Trophoblast cell (in vitro differentiated cells and primary cell): ENCODE data around the gene PTPN1.
A peak's percentile ranks its signal among the peaks of the same experiment; 100 is the strongest.

Experiments used
- DNase-seq, 2 donors: peaks; one replicate each; pipeline ENCODE4 v3.0.0-alpha.2; 2016
- H2AFZ ChIP-seq: 2 replicates; pipeline ENCODE4 v1.6.1; 2013; ENCODE audit warnings: low read length, moderate library complexity, mild to moderate bottlenecking; ENCODE audit not compliant: insufficient read depth, poor library complexity
- H2AK5ac ChIP-seq: 2 replicates; pipeline ENCODE4 v1.6.1; 2013; ENCODE audit warnings: mild to moderate bottlenecking, low read length
- H2BK120ac ChIP-seq: 2 replicates; pipeline ENCODE4 v1.6.1; 2013; ENCODE audit warnings: low read length, mild to moderate bottlenecking, moderate library complexity; ENCODE audit not compliant: insufficient read depth, poor library complexity
- H2BK12ac ChIP-seq: 2 replicates; pipeline ENCODE4 v1.6.1; 2013; ENCODE audit warnings: mild to moderate bottlenecking, low read length, moderate library complexity
- H2BK5ac ChIP-seq: 2 replicates; pipeline ENCODE4 v1.6.1; 2013; ENCODE audit warnings: low read length, low read depth, moderate library complexity, mild to moderate bottlenecking; ENCODE audit not compliant: poor library complexity
- H3K14ac ChIP-seq: 2 replicates; pipeline ENCODE4 v1.6.1; 2013; ENCODE audit warnings: mild to moderate bottlenecking, low read length
- H3K18ac ChIP-seq: 2 replicates; pipeline ENCODE4 v1.6.1; 2013; ENCODE audit warnings: mild to moderate bottlenecking, low read length
- H3K23ac ChIP-seq: 2 replicates; pipeline ENCODE4 v1.6.1; 2013; ENCODE audit warnings: low read length
- H3K27ac ChIP-seq: 2 replicates; pipeline ENCODE4 v1.5.1; 2013; ENCODE audit warnings: low read depth, mild to moderate bottlenecking, inconsistent platforms, low read length, moderate library complexity
- H3K27me3 ChIP-seq: 2 replicates; pipeline ENCODE4 v1.6.1; 2013; ENCODE audit warnings: inconsistent platforms, mild to moderate bottlenecking, low read length, moderate library complexity; ENCODE audit not compliant: insufficient read depth
- H3K36me3 ChIP-seq, 2 experiments: 1 replicate in 1 of 2; 2 replicates in 1 of 2; pipeline ENCODE4 v1.6.1; 2013; ENCODE audit warnings: low read length in 2 of 2, mild to moderate bottlenecking in 2 of 2, moderate library complexity in 1 of 2; ENCODE audit not compliant: insufficient read depth in 2 of 2, control insufficient read depth in 1 of 2
- H3K4ac ChIP-seq: 2 replicates; pipeline ENCODE4 v1.6.1; 2013; ENCODE audit warnings: low read depth, mild to moderate bottlenecking, low read length, moderate library complexity
- H3K4me1 ChIP-seq, 2 experiments: 1 replicate in 1 of 2; 2 replicates in 1 of 2; pipeline ENCODE4 v1.6.1; 2013; ENCODE audit warnings: low read length in 2 of 2, mild to moderate bottlenecking in 2 of 2, moderate library complexity in 1 of 2; ENCODE audit not compliant: insufficient read depth in 2 of 2, control insufficient read depth in 1 of 2
- H3K4me2 ChIP-seq: 2 replicates; pipeline ENCODE4 v1.6.1; 2013; ENCODE audit warnings: inconsistent platforms, mild to moderate bottlenecking, low read length, moderate library complexity
- H3K4me3 ChIP-seq: 2 replicates; pipeline ENCODE4 v1.5.1; 2013; ENCODE audit warnings: mild to moderate bottlenecking, low read depth, low read length, inconsistent platforms
- H3K79me1 ChIP-seq: one replicate; pipeline ENCODE4 v1.6.1; 2013; ENCODE audit warnings: low read length
- H3K79me2 ChIP-seq: 2 replicates; pipeline ENCODE4 v1.6.1; 2013; ENCODE audit warnings: low read length, mild to moderate bottlenecking; ENCODE audit not compliant: control insufficient read depth, insufficient read depth, poor library complexity
- H3K9ac ChIP-seq: 2 replicates; pipeline ENCODE4 v1.6.1; 2013; ENCODE audit warnings: mild to moderate bottlenecking, low read length
- H3K9me3 ChIP-seq: 2 replicates; pipeline ENCODE4 v1.6.1; 2013; ENCODE audit warnings: low read depth, mild to moderate bottlenecking, control low read depth, inconsistent platforms, low read length; ENCODE audit not compliant: insufficient read depth
- H4K12ac ChIP-seq: 2 replicates; pipeline ENCODE4 v1.6.1; 2013; ENCODE audit warnings: low read depth, mild to moderate bottlenecking, low read length, moderate library complexity
- H4K8ac ChIP-seq: 2 replicates; pipeline ENCODE4 v1.6.1; 2013; ENCODE audit warnings: low read depth, mild to moderate bottlenecking, low read length, moderate library complexity
- H4K91ac ChIP-seq: one replicate; pipeline ENCODE4 v1.6.1; 2013; ENCODE audit warnings: low read depth, mild to moderate bottlenecking, low read length, moderate library complexity
- WGBS: extraction: QIAGEN DNeasy Blood & Tissue Kit; methylation state at CpG from one replicate; pipeline ENCODE4 v1.1.7; 2013; ENCODE audit warnings: missing lambda C conversion rate; ENCODE audit not compliant: insufficient read length, insufficient coverage; ENCODE audit errors: extremely low coverage; 5-methylcytosine and 5-hydroxymethylcytosine counted together

Gene PTPN1

DNA sequence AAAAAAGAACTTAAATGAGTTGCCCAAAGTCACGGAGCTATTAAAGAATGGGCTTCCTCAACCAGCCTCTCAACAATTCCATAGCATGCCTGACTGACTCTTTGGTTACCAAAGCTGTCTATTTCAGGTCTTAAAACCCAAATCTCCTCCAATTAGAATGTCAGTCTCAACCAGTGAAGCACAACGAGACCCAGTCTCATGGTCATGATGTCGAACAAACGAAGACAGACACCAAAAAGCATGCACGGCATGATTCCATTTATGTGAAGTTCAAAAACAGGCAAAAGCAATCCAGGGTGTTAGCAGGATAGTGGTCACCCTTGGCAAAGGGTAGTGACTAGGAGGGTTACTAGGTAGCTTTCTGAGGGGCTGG, 16.3 kb upstream of the PTPN1 start:
- Histone ChIP-seq H2AFZ (no peak overlapping the region), H2BK12ac (no peak overlapping the region), H3K4me3 (no peak overlapping the region), H4K12ac (no peak overlapping the region), H2AK5ac (no peak overlapping the region), H3K27ac (no peak overlapping the region), H3K79me1 (no peaks in the 10 kb centered on the region), H3K36me3 (no peaks in the 10 kb centered on the region), H3K4ac (no peak overlapping the region), H2BK5ac (no peak overlapping the region), H3K4me1 (no peaks in the 10 kb centered on the region), H3K79me2 (no peaks in the 10 kb centered on the region), H4K8ac (no peak overlapping the region), H3K18ac (no peak overlapping the region), H3K23ac (no peak overlapping the region), H3K4me2 (no peak overlapping the region), H3K9ac (no peak overlapping the region), H2BK120ac (no peak overlapping the region), H3K14ac (no peak overlapping the region), H3K9me3 (no peaks in the 10 kb centered on the region), H3K27me3 (no peaks in the 10 kb centered on the region), H4K91ac (no peak overlapping the region)
- DNase-seq = no peak
- no CpG with 5 or more reads among the region's 5 CpGs for WGBS

DNA sequence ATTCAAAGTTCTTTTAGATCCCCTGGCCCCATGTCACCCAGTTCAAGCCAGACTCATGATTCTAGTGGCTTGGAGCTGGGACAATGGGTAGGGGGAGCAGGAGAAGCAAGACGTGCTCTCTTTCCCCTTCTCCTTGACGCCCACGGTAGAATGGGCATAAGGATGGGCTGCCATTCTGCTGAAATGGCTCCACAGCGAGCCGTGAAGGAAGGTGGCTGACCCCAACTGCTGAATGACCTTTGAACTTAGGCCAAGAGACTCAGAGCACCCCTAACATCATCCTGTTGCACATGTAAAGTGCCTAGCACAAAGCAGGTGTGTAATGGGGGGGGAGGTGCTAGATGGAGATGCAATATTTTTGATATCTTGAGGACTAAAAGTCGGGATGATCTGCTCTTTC, 15.8 kb upstream of the PTPN1 start:
- Histone ChIP-seq H3K4me3 (no peak overlapping the region), H3K23ac (no peak overlapping the region), H3K4ac (no peak overlapping the region), H3K9me3 (no peaks in the 10 kb centered on the region), H3K9ac (no peak overlapping the region), H2BK120ac (no peak overlapping the region), H2BK5ac (no peak overlapping the region), H3K79me2 (no peaks in the 10 kb centered on the region), H3K18ac (no peak overlapping the region), H3K79me1 (no peaks in the 10 kb centered on the region), H4K12ac (no peak overlapping the region), H3K14ac (no peak overlapping the region), H2AFZ (no peak overlapping the region), H2AK5ac (no peak overlapping the region), H3K27ac (no peak overlapping the region), H4K8ac (no peak overlapping the region), H4K91ac (no peak overlapping the region), H3K27me3 (no peaks in the 10 kb centered on the region), H3K4me1 (no peaks in the 10 kb centered on the region), H2BK12ac (no peak overlapping the region), H3K36me3 (no peaks in the 10 kb centered on the region), H3K4me2 (no peak overlapping the region)
- WGBS = no CpG with 5 or more reads among the region's 6 CpGs
- DNase-seq = no peak

DNA sequence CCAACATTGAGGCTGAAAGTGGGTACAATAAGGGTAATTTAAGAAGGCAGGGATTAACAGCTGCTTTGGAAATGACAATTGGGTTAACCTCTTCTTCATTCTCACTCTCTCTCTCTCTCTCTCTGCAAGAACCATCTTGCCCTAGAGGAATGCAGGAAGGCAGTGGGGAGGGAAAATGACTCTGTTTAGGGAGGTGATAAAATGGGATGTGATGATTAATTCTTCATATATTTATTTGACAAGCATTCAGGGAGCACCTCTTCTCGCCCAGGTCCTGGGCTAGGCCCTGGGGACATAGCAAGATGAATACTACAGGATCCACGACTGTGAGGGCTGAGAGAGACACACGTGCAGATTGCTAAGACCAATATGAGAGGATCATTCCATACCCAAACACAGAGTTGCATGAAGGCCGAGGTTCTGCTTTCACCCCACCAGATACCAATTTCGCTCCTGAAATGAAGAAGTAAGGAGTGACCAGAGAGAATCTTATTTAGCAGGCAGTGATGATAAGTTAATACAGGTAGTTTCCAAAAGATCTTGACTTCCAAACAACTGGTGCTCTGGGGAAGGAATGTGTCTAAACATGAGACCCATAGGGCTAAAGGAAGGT, 13.3 kb upstream of the PTPN1 start:
- no peak overlapping the region for H3K23ac ChIP-seq
- no peak overlapping the region for H2BK5ac ChIP-seq
- no peak overlapping the region for H2AFZ ChIP-seq
- H3K4me2 ChIP-seq = no peak overlapping the region
- no peak overlapping the region for H3K18ac ChIP-seq
- no peaks in the 10 kb centered on the region for H3K27me3 ChIP-seq
- no peaks in the 10 kb centered on the region for H3K36me3 ChIP-seq
- WGBS = no CpG with 5 or more reads among the region's 5 CpGs
- H3K9ac ChIP-seq = no peak overlapping the region
- H3K79me2 ChIP-seq = no peaks in the 10 kb centered on the region
- no peak overlapping the region for H3K27ac ChIP-seq
- H4K8ac ChIP-seq = no peak overlapping the region
- no peak overlapping the region for H2BK12ac ChIP-seq
- H4K12ac ChIP-seq = no peak overlapping the region
- no peak overlapping the region for H3K4me3 ChIP-seq
- no peak overlapping the region for H4K91ac ChIP-seq
- DNase-seq = no peak
- H3K4me1 ChIP-seq = no peaks in the 10 kb centered on the region
- H2AK5ac ChIP-seq = no peak overlapping the region
- H3K14ac ChIP-seq = no peak overlapping the region
- no peak overlapping the region for H3K4ac ChIP-seq
- no peaks in the 10 kb centered on the region for H3K9me3 ChIP-seq
- no peak overlapping the region for H2BK120ac ChIP-seq
- H3K79me1 ChIP-seq = no peaks in the 10 kb centered on the region

DNA sequence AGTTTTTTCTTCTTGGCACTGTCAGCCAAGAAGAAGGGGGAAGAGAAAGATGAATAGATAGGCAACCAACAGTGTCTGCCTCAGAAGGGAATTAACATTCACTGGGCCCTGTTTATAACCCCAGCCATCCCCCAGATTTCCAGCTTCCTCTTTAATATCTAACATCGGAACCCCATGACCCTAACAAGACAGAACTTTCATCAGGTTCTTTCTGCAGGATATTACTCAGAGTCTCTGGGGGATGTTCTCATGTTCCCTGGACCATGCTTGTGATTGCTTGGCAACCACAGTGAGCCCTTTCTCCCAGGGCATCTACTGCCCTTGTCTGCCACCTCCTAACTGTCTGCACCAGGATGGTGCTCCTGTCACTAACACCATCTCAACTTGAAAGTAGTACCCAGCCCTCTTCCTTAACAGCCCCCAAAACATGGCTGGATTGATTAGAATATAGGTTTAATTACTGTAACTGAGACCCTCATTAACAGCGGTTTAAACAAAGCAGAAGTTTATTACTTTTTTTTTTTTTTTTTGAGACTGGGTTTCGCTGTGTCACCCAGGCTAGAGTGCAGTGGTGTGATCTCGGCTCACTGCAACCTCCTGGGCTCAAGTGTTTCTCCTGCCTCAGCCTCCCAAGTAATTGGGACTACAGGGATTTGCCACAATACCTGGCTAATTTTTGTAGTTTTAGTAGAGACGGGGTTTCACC, 12.0 kb upstream of the PTPN1 start:
- peaks cover 3 to 4% of the 10 kb centered on the region in 2 experiments for H3K4me1 ChIP-seq
- no peak overlapping the region for H3K27ac ChIP-seq
- H3K18ac ChIP-seq = no peak overlapping the region
- peaks cover 2% of the 10 kb centered on the region for H3K79me2 ChIP-seq
- no peak overlapping the region for H3K23ac ChIP-seq
- no peak overlapping the region for H2BK12ac ChIP-seq
- H2BK120ac ChIP-seq = no peak overlapping the region
- H3K4ac ChIP-seq = no peak overlapping the region
- H2AFZ ChIP-seq = no peak overlapping the region
- no peaks in the 10 kb centered on the region for H3K36me3 ChIP-seq
- H3K14ac ChIP-seq = no peak overlapping the region
- H2BK5ac ChIP-seq = no peak overlapping the region
- H4K91ac ChIP-seq = no peak overlapping the region
- peak; percentile 11 to 37 for DNase-seq
- no peak overlapping the region for H3K9ac ChIP-seq
- H3K79me1 ChIP-seq = peaks cover 4% of the 10 kb centered on the region
- H3K27me3 ChIP-seq = no peaks in the 10 kb centered on the region
- H3K9me3 ChIP-seq = no peaks in the 10 kb centered on the region
- WGBS = no CpG with 5 or more reads among the region's 5 CpGs
- H4K12ac ChIP-seq = no peak overlapping the region
- H2AK5ac ChIP-seq = no peak overlapping the region
- no peak overlapping the region for H4K8ac ChIP-seq
- no peak overlapping the region for H3K4me3 ChIP-seq
- no peak overlapping the region for H3K4me2 ChIP-seq
